K562 (cell line): Measurements from ENCODE around the gene TBXAS1. TPM values are rescaled to one million over a fixed set of nuclear protein-coding genes. Genes with fewer than 3 reads are reported as not detected.

Experiments used
- ATAC-seq: fragments of 200-7000 bp; cut with Tn5 transposase; 3 replicates; pipeline ENCODE4 v1.9.1; 2020; ENCODE audit warnings: moderate library complexity
- BruUV-seq: library from RNA; stranded (reverse); fragments of 400-500 nt; replicated peaks from 2 replicates; lab custom pipeline; 2021; lab: Mats Ljungman, UMichigan
- CTCF ChIA-PET: fragments of 300-600 bp; formaldehyde crosslinking; extraction: SDS; loops from one replicate; lab custom pipeline; 2021; ENCODE audit warnings: low intra/inter-chr PET ratio; lab: Yijun Ruan, JAX
- POLR2A ChIA-PET: fragments of 300-600, 350-650 bp; sonication (Branson Sonifier 250); formaldehyde crosslinking; extraction: SDS; loops from one replicate; lab custom pipeline; 2021; ENCODE audit warnings: antibody characterized with exemption, inconsistent platforms; lab: Yijun Ruan, JAX
- DNase-seq, 4 experiments: peaks; one replicate each; pipeline versions ENCODE4 v3.0.0 to v3.0.0-alpha.2; 2011 to 2018; ENCODE audit warnings: low spot score in 3 of 4, mixed read lengths in 3 of 4; ENCODE audit errors: extremely low read depth in 1 of 4
- FAIRE-seq: peaks from 2 replicates; lab custom pipeline; 2011; peaks lifted over from hg19 to GRCh38; lab: Jason Lieb, UNC
- H2AFZ ChIP-seq: 2 replicates; pipeline ENCODE4 v1.6.0; 2011; ENCODE audit warnings: low read depth, low read length, control low read depth, inconsistent platforms
- H3K27ac ChIP-seq: fragments of 200-600 bp; 3 replicates; pipeline ENCODE4 v1.8.0; 2011; ENCODE audit warnings: low read depth, mild to moderate bottlenecking, control low read depth, inconsistent platforms, low read length, moderate library complexity, mixed read lengths; ENCODE audit errors: extremely low read depth
- H3K27me3 ChIP-seq, 2 experiments: fragments of 300-600 bp in 1 of 2; 2 replicates in 1 of 2; 3 replicates in 1 of 2; pipeline versions ENCODE4 v1.6.0 to v1.8.0; 2011; ENCODE audit warnings: inconsistent platforms in 2 of 2, low read length in 2 of 2, mild to moderate bottlenecking in 1 of 2, mixed read lengths in 1 of 2, moderate library complexity in 1 of 2; ENCODE audit not compliant: control insufficient read depth in 2 of 2, insufficient read depth in 2 of 2
- H3K36me3 ChIP-seq: fragments of 300-600 bp; 3 replicates; pipeline ENCODE4 v1.8.0; 2011; ENCODE audit warnings: mild to moderate bottlenecking, low read length, inconsistent platforms; ENCODE audit not compliant: control insufficient read depth, insufficient read depth
- H3K4me1 ChIP-seq, 2 experiments: fragments of 200-600 bp in 1 of 2; replicated peaks in 1 of 2; 2 replicates in 1 of 2; 3 replicates in 1 of 2; pipeline versions ENCODE4 v1.5.1 to v1.8.0; 2011; ENCODE audit warnings: inconsistent platforms in 2 of 2, low read length in 2 of 2, mild to moderate bottlenecking in 1 of 2, mixed read lengths in 1 of 2, moderate library complexity in 1 of 2; ENCODE audit not compliant: control insufficient read depth in 2 of 2, insufficient read depth in 2 of 2
- H3K4me2 ChIP-seq: 2 replicates; pipeline ENCODE4 v1.6.1; 2011; ENCODE audit warnings: low read length, control low read depth, inconsistent platforms, mixed read lengths; ENCODE audit not compliant: insufficient read depth
- H3K4me3 ChIP-seq: fragments of 200-600 bp; sonication (generic), shearing (Covaris generic); 2 replicates; pipeline ENCODE4 v1.5.1; 2016; ENCODE audit warnings: control low read depth, inconsistent platforms
- H3K79me2 ChIP-seq: fragments of 200-600 bp; 3 replicates; pipeline ENCODE4 v1.8.0; 2011; ENCODE audit warnings: low read length, inconsistent platforms; ENCODE audit not compliant: control insufficient read depth, insufficient read depth
- H3K9ac ChIP-seq, 2 experiments: 2 replicates each; pipeline versions ENCODE4 v1.6.0 to v1.6.1; 2011; ENCODE audit warnings: low read depth in 2 of 2, low read length in 2 of 2, control low read depth in 1 of 2, inconsistent platforms in 1 of 2, mild to moderate bottlenecking in 1 of 2, mixed read lengths in 1 of 2; ENCODE audit not compliant: insufficient read depth in 1 of 2
- H3K9me1 ChIP-seq: one replicate; pipeline ENCODE4 v1.6.0; 2011; ENCODE audit warnings: inconsistent platforms, mild to moderate bottlenecking, low read length, moderate library complexity; ENCODE audit not compliant: control insufficient read depth, insufficient read depth
- H3K9me3 ChIP-seq: replicated peaks from 2 replicates; pipeline ENCODE4 v1.5.1; 2011; ENCODE audit warnings: low read depth, low read length, inconsistent platforms; ENCODE audit not compliant: control insufficient read depth, insufficient read depth
- H4K20me1 ChIP-seq: replicated peaks from 2 replicates; pipeline ENCODE4 v1.6.1; 2011; ENCODE audit warnings: low read length, inconsistent platforms, mixed read lengths; ENCODE audit not compliant: control insufficient read depth, insufficient read depth
- ARID2 ChIP-seq: fragments of 450-650 bp; IDR thresholded peaks from 2 replicates; pipeline ENCODE4 v1.6.1; 2017; ENCODE audit warnings: antibody characterized with exemption, mild to moderate bottlenecking
- EHMT2 ChIP-seq: fragments of 450-650 bp; IDR thresholded peaks from 2 replicates; pipeline ENCODE4 v1.6.1; 2018; ENCODE audit warnings: antibody characterized with exemption
- NFRKB ChIP-seq: fragments of 450-650 bp; IDR thresholded peaks from 2 replicates; pipeline ENCODE4 v1.6.1; 2016; ENCODE audit warnings: low read depth
- SLC30A9 ChIP-seq: fragments of 250-450 bp; sonication (Bioruptor Pico); IDR thresholded peaks from 2 replicates; pipeline ENCODE4 v1.8.0; 2022; ENCODE audit warnings: mild to moderate bottlenecking, moderate library complexity
- TEAD1 ChIP-seq, 2 experiments: fragments of 450-650 bp in 1 of 2; sonication (generic) in 1 of 2; formaldehyde crosslinking; IDR thresholded peaks; 2 replicates each; pipeline versions ENCODE4 v1.4.0 to v1.8.0; 2020 to 2022; ENCODE audit warnings: mild to moderate bottlenecking in 2 of 2, missing genetic modification reagents in 1 of 2
- ZNF133 ChIP-seq: fragments of 250-450 bp; sonication (Bioruptor Pico); IDR thresholded peaks from 2 replicates; pipeline ENCODE4 v1.4.0; 2020; ENCODE audit warnings: mild to moderate bottlenecking
- WGBS: fragments of 100-300 bp; shearing (Covaris generic); methylation state at CpG from one replicate; pipeline ENCODE4 v1.1.6; 2016; ENCODE audit warnings: low coverage, mixed read lengths; ENCODE audit not compliant: insufficient coverage; ENCODE audit errors: missing lambda C conversion rate; 5-methylcytosine and 5-hydroxymethylcytosine counted together
- in situ Hi-C: fragments of 300-500 bp; cut with MboI; formaldehyde crosslinking; loops from 4 replicates; pipeline ENCODE4 v1.15.0; 2018; ENCODE audit warnings: inconsistent platforms, mixed read lengths
- intact Hi-C: fragments of 100-400 bp; cut with micrococcal nuclease; formaldehyde crosslinking; loops from 2 replicates; pipeline ENCODE4 v1.14.2; 2022
- polyA plus RNA-seq, 8 experiments: library from polyadenylated mRNA; depleted of rRNA in 4 of 8; stranded (reverse) in 5 of 8; unstranded in 3 of 8; fragments of >200 nt; fragmentation: Nextera tagmentation in 2 of 8; fragmentation: Illumina TruSeq in 1 of 8; extraction: Ambion mirVana in 2 of 8; extraction: Trizol in 1 of 8; gene quantifications; 2 replicates each; pipeline versions ENCODE4 v1.2.1 to v1.2.3, GENCODE V29; 2011 to 2014; ENCODE audit warnings: inconsistent platforms in 1 of 8, missing spikeins in 1 of 8
- total RNA-seq, 7 experiments: library from RNA; depleted of rRNA in 6 of 7; stranded (reverse); fragments of >200 nt in 6 of 7; fragmentation: Illumina TruSeq in 2 of 7; extraction: Trizol in 2 of 7; gene quantifications; 2 replicates each; pipeline versions ENCODE4 v1.2.1 to v1.2.3, GENCODE V29; 2011 to 2021; ENCODE audit warnings: low replicate concordance in 1 of 7
- TF ChIP-seq, protein P1 (sequence below): fragments of 250-450 bp; sonication (Bioruptor Pico); IDR thresholded peaks from 2 replicates; pipeline ENCODE4 v1.8.0; 2021; ENCODE audit warnings: moderate library complexity, mild to moderate bottlenecking, inconsistent platforms

TBXAS1 gene
- total and polyA plus RNA-seq, 9 of the 15 experiments (the other 6 are each of a cell fraction or from before 2014, with no cell fraction given): 1.1 to 8.3 (median 1.9) TPM

- Histone ChIP-seq H3K79me2 (no peaks in the 10 kb centered on the region), H3K4me3 (no peak overlapping the region), H3K36me3 (peaks cover 13% of the 10 kb centered on the region), H3K4me1 (no peaks in the 10 kb centered on the region), H3K27ac (no peak overlapping the region), H4K20me1 (no peaks in the 10 kb centered on the region), H3K27me3 (no peaks in the 10 kb centered on the region), H2AFZ (no peak overlapping the region), H3K9me1 (no peaks in the 10 kb centered on the region), H3K9me3 (0 out of 2 replicates have a peak, but pooled peaks cover 3% of the 10 kb centered on the region), H3K9ac (no peak overlapping the region), H3K4me2 (no peak overlapping the region)
- 73% methylated on average over 10 of the region's 10 CpGs for WGBS
- no TSS peak for BruUV-seq
- TF ChIP-seq EHMT2 (no peak), ARID2 (no peak), ZNF133 (CRISPR knock-in tag) (no peak), SLC30A9 (CRISPR knock-in tag) (no peak), TEAD1 (CRISPR knock-in tag; IDR thresholded peaks at IDR 0.05) (no peak), NFRKB (no peak)
- TF ChIP-seq, protein P1, sequence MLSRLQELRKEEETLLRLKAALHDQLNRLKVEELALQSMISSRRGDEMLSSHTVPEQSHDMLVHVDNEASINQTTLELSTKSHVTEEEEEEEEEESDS: no peak
- ChIA-PET CTCF (no interaction called here), POLR2A (no interaction called here)
- ATAC-seq: no peak
- DNase-seq: no peak
- intact Hi-C loops (no loop called here), in situ Hi-C loops (no loop called here)
- no peak for FAIRE-seq
Observed at GRCh38 chr7:139950881-139951525, 121.9 kb downstream of the TBXAS1 start.
